Measurements from ENCODE around the gene INPPL1.

- TF ChIP-seq, protein P1, sequence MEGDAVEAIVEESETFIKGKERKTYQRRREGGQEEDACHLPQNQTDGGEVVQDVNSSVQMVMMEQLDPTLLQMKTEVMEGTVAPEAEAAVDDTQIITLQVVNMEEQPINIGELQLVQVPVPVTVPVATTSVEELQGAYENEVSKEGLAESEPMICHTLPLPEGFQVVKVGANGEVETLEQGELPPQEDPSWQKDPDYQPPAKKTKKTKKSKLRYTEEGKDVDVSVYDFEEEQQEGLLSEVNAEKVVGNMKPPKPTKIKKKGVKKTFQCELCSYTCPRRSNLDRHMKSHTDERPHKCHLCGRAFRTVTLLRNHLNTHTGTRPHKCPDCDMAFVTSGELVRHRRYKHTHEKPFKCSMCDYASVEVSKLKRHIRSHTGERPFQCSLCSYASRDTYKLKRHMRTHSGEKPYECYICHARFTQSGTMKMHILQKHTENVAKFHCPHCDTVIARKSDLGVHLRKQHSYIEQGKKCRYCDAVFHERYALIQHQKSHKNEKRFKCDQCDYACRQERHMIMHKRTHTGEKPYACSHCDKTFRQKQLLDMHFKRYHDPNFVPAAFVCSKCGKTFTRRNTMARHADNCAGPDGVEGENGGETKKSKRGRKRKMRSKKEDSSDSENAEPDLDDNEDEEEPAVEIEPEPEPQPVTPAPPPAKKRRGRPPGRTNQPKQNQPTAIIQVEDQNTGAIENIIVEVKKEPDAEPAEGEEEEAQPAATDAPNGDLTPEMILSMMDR (IDR thresholded peaks at IDR 0.05; ENCODE audit: borderline replicate concordance, extremely low read depth, low read length, poor library complexity, severe bottlenecking): no peak
- TF ChIP-seq EZH2 (IDR thresholded peaks at IDR 0.05; ENCODE audit: borderline replicate concordance, low read depth, low read length, severe bottlenecking): no peak
These were observed 5.6 kb downstream of the INPPL1 start for GRCh38 chr11:72229925-72230763.
